HepG2 (cell line): ENCODE data around the gene KRTAP5-6. TPM values are rescaled to one million over a fixed set of nuclear protein-coding genes. Genes with fewer than 3 reads are reported as not detected.
A peak's percentile ranks its signal among the peaks of the same experiment; 100 is the strongest.

Source experiments
- ARNT ChIP-seq: fragments of 450-650 bp; IDR thresholded peaks from 2 replicates; pipeline ENCODE4 v1.6.1; 2017
- MAZ ChIP-seq, 2 experiments: sonication (generic) in 1 of 2; formaldehyde crosslinking in 1 of 2; IDR thresholded peaks; 2 replicates each; pipeline versions ENCODE4 v1.5.0 to v1.6.1; 2012 to 2020; ENCODE audit warnings: low read depth in 2 of 2, mild to moderate bottlenecking in 2 of 2, borderline replicate concordance in 1 of 2, improper control_type of control experiment in 1 of 2, low read length in 1 of 2, missing genetic modification reagents in 1 of 2, moderate library complexity in 1 of 2
- MNT ChIP-seq: fragments of 450-650 bp; IDR thresholded peaks from 2 replicates; pipeline ENCODE4 v1.6.1; 2016
- MYPOP ChIP-seq: sonication (generic); formaldehyde crosslinking; IDR thresholded peaks from 2 replicates; pipeline ENCODE4 v1.8.1; 2023; ENCODE audit warnings: mild to moderate bottlenecking, moderate library complexity, missing genetic modification reagents
- RAD21 ChIP-seq: fragments of 450-650 bp; formaldehyde crosslinking; IDR thresholded peaks from 2 replicates; pipeline ENCODE4 v1.5.0; 2020; ENCODE audit warnings: mild to moderate bottlenecking
- RCOR2 ChIP-seq: IDR thresholded peaks from 2 replicates; pipeline ENCODE4 v1.6.1; 2016; ENCODE audit warnings: missing biosample characterization, missing genetic modification reagents
- SALL1 ChIP-seq: sonication (generic); formaldehyde crosslinking; IDR thresholded peaks from 2 replicates; pipeline ENCODE4 v1.8.0; 2022; ENCODE audit warnings: mild to moderate bottlenecking, missing genetic modification reagents
- ZBTB7B ChIP-seq: sonication (generic); formaldehyde crosslinking; IDR thresholded peaks from 2 replicates; pipeline ENCODE4 v1.4.0; 2020; ENCODE audit warnings: missing genetic modification reagents
- ZFP91 ChIP-seq: sonication (generic); formaldehyde crosslinking; IDR thresholded peaks from 2 replicates; pipeline ENCODE4 v1.9.0; 2022; ENCODE audit warnings: missing genetic modification reagents, mild to moderate bottlenecking, borderline replicate concordance
- ZNF331 ChIP-seq: sonication (generic); formaldehyde crosslinking; IDR thresholded peaks from 2 replicates; pipeline ENCODE4 v1.4.0; 2020; ENCODE audit warnings: missing genetic modification reagents
- ZNF33A ChIP-seq: sonication (generic); formaldehyde crosslinking; IDR thresholded peaks from 2 replicates; pipeline ENCODE4 v1.5.1; 2020; ENCODE audit warnings: missing genetic modification reagents, mild to moderate bottlenecking, moderate library complexity, borderline replicate concordance
- ZNF501 ChIP-seq: sonication (generic); formaldehyde crosslinking; IDR thresholded peaks from 2 replicates; pipeline ENCODE4 v1.5.1; 2020; ENCODE audit warnings: mild to moderate bottlenecking, moderate library complexity, missing genetic modification reagents
- ZNF709 ChIP-seq: sonication (generic); formaldehyde crosslinking; IDR thresholded peaks from 2 replicates; pipeline ENCODE4 v1.5.0; 2020; ENCODE audit warnings: mild to moderate bottlenecking, missing genetic modification reagents
- ZNF749 ChIP-seq: sonication (generic); formaldehyde crosslinking; IDR thresholded peaks from 2 replicates; pipeline ENCODE4 v1.8.0; 2022; ENCODE audit warnings: mild to moderate bottlenecking, missing genetic modification reagents, moderate library complexity, borderline replicate concordance
- ZNF761 ChIP-seq: sonication (generic); formaldehyde crosslinking; conservative IDR thresholded peaks from 2 replicates; pipeline ENCODE4 v1.4.0; 2020; ENCODE audit warnings: mild to moderate bottlenecking, missing genetic modification reagents
- ZSCAN21 ChIP-seq: sonication (generic); formaldehyde crosslinking; IDR thresholded peaks from 2 replicates; pipeline ENCODE4 v1.8.0; 2022; ENCODE audit warnings: mild to moderate bottlenecking, missing genetic modification reagents, moderate library complexity, borderline replicate concordance
- polyA plus RNA-seq, 8 experiments: library from polyadenylated mRNA; depleted of rRNA in 3 of 8; stranded (reverse) in 7 of 8; unstranded in 1 of 8; fragments of >200 nt; fragmentation: Illumina TruSeq in 4 of 8; extraction: Trizol in 4 of 8; gene quantifications; 2 replicates each; pipeline versions ENCODE4 v1.2.1 to v1.2.3, GENCODE V29; 2011 to 2016; ENCODE audit warnings: low read depth in 4 of 8, missing spikeins in 1 of 8, mixed read lengths in 1 of 8; ENCODE audit not compliant: insufficient read depth in 1 of 8
- total RNA-seq, 5 experiments: library from RNA; depleted of rRNA; stranded (reverse); fragments of >200 nt; fragmentation: Illumina TruSeq; extraction: Trizol; gene quantifications; 2 replicates each; pipeline ENCODE4 v1.2.3, GENCODE V29; 2016; ENCODE audit warnings: low read depth in 1 of 5
- TF ChIP-seq, protein P1 (sequence below): sonication (generic); formaldehyde crosslinking; IDR thresholded peaks from 2 replicates; pipeline ENCODE4 v1.5.1; 2020; ENCODE audit warnings: mild to moderate bottlenecking, moderate library complexity, missing genetic modification reagents
- TF ChIP-seq, protein P2 (sequence below): IDR thresholded peaks from 2 replicates; pipeline ENCODE4 v1.6.1; 2016; ENCODE audit warnings: missing compliant biosample characterization, missing genetic modification reagents, borderline replicate concordance

Gene KRTAP5-6
- total and polyA plus RNA-seq, 2 of the 13 experiments (the other 11 are each of a cell fraction or from before 2014, with no cell fraction given), result not detected

DNA sequence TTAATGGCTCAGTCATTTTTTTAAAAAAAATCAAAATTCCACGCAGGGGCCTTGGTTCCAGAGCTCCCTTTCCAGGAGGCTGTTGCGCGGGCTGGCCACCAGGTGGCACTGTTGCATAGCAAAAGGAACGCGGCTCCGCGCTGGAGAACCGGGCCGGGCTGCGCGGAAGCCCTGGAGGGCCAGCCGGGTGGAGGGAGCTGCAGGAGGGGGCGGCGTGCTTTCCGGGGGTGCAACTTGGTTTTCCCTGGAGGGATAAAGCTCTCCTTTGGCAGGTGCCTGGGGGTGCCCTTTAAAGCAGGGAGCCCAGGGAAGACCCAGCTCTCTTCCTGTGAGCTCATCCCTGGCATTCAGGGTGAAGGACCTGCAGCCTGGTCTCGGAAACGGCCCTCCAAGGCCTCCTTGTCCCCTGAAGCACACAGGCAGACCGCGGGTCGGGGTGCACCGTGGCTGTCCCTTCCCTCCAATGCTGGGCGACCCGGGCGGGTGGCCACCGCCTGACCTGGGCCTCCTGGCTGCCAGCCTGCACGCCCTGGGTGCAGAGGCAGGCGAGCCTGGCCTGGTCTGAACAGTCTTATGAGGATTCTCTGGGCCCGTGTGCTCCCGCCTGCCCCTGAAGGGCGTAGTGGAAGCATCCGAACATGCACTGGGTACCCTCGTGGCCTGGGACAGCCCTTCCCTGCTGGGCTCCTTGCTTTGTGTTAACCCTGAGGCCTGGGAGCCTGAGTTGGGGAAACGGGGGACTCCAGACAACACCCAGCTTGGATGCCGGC, 44.0 kb upstream of the KRTAP5-6 start (continued):
- TF ChIP-seq ZNF33A (CRISPR knock-in tag), result no peak
- peak; percentile 76; the same call in 1 of the 2 replicates for TF ChIP-seq ZBTB7B (CRISPR knock-in tag)
- TF ChIP-seq ZNF761, result no peak
- peak; percentile 97 for TF ChIP-seq RAD21 (CRISPR knock-in tag)
- TF ChIP-seq ZFP91 (CRISPR knock-in tag), result peak; percentile 62; the same call in 1 of the 2 replicates
- 0 out of 2 replicates have a peak, but pooled peaks have one; percentile 61 for TF ChIP-seq MYPOP (CRISPR knock-in tag)
- no peak for TF ChIP-seq ARNT
- TF ChIP-seq ZNF709, result no peak
- peak; percentile 54; the same call in 1 of the 2 replicates for TF ChIP-seq ZSCAN21 (CRISPR knock-in tag)
- TF ChIP-seq, protein P1, sequence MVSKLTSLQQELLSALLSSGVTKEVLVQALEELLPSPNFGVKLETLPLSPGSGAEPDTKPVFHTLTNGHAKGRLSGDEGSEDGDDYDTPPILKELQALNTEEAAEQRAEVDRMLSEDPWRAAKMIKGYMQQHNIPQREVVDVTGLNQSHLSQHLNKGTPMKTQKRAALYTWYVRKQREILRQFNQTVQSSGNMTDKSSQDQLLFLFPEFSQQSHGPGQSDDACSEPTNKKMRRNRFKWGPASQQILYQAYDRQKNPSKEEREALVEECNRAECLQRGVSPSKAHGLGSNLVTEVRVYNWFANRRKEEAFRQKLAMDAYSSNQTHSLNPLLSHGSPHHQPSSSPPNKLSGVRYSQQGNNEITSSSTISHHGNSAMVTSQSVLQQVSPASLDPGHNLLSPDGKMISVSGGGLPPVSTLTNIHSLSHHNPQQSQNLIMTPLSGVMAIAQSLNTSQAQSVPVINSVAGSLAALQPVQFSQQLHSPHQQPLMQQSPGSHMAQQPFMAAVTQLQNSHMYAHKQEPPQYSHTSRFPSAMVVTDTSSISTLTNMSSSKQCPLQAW (CRISPR knock-in tag), result peak; percentile 77; the same call in 1 of the 2 replicates
- peak; percentile 55 for TF ChIP-seq SALL1 (CRISPR knock-in tag)
- TF ChIP-seq RCOR2 (CRISPR knock-in tag), result 0 out of 2 replicates have a peak, but pooled peaks have one; percentile 22
- TF ChIP-seq, protein P2, sequence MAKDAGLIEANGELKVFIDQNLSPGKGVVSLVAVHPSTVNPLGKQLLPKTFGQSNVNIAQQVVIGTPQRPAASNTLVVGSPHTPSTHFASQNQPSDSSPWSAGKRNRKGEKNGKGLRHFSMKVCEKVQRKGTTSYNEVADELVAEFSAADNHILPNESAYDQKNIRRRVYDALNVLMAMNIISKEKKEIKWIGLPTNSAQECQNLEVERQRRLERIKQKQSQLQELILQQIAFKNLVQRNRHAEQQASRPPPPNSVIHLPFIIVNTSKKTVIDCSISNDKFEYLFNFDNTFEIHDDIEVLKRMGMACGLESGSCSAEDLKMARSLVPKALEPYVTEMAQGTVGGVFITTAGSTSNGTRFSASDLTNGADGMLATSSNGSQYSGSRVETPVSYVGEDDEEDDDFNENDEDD (CRISPR knock-in tag), result no peak
- 0 out of 2 replicates have a peak, but pooled peaks have one; percentile 33 for TF ChIP-seq ZNF749
- TF ChIP-seq MNT, result no peak
- peak; percentile 35; the same call in 1 of the 2 replicates for TF ChIP-seq ZNF331 (CRISPR knock-in tag)
- TF ChIP-seq MAZ (IDR thresholded peaks at IDR 0.05; ENCODE audit: borderline replicate concordance, low read depth, low read length), result no peak
- peak; percentile 21; the same call in 1 of the 2 replicates for TF ChIP-seq MAZ (CRISPR knock-in tag; IDR thresholded peaks at IDR 0.05; ENCODE audit: low read depth)
- TF ChIP-seq ZNF501, result peak; percentile 80
